GM12875 (cell line): ENCODE results near the gene ARHGEF6.
"Not testable (repeated sequence)": the region's sequence is repeated elsewhere in the genome, so short reads cannot be mapped to it uniquely, and the experiment has no call there.

Experiments
- H3K4me3 ChIP-seq: one replicate; pipeline ENCODE4 v1.5.1; 2011; ENCODE audit warnings: low read depth, low read length, control low read depth
- TF ChIP-seq, protein P1 (sequence below): IDR thresholded peaks from 2 replicates; pipeline ENCODE4 v1.5.1; 2011; ENCODE audit warnings: low read depth, mild to moderate bottlenecking, control low read depth, inconsistent platforms, low read length, moderate library complexity, borderline replicate concordance; ENCODE audit not compliant: insufficient read depth

The ARHGEF6 gene

DNA sequence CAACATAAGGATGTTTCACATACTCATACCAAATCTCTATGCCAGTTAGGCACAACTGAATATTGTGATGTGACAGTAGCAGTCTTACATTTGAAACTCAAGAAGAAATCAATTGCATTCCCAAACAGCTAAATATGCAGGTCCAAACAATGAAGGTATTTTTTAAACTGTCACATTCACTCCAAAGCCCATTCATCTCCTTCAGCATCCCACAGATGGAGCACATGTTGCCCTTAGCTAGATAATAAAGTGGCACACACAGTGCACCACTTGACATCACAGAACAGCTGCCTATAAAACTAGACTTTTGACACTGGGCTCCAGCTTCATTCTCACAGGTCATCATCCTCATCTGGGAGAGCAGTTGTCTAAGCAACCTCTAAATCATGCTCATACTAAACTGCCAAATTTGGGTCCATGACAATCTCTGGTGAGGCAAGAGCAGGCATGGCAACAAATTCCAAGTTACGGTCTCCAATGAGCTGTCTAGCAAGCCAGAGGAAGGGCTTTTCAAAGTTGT lies 26.2 kb upstream of the ARHGEF6 start:
- TF ChIP-seq, protein P1, sequence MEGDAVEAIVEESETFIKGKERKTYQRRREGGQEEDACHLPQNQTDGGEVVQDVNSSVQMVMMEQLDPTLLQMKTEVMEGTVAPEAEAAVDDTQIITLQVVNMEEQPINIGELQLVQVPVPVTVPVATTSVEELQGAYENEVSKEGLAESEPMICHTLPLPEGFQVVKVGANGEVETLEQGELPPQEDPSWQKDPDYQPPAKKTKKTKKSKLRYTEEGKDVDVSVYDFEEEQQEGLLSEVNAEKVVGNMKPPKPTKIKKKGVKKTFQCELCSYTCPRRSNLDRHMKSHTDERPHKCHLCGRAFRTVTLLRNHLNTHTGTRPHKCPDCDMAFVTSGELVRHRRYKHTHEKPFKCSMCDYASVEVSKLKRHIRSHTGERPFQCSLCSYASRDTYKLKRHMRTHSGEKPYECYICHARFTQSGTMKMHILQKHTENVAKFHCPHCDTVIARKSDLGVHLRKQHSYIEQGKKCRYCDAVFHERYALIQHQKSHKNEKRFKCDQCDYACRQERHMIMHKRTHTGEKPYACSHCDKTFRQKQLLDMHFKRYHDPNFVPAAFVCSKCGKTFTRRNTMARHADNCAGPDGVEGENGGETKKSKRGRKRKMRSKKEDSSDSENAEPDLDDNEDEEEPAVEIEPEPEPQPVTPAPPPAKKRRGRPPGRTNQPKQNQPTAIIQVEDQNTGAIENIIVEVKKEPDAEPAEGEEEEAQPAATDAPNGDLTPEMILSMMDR, result no peak
- no peak overlapping the region for H3K4me3 ChIP-seq

- TF ChIP-seq, protein P1, result no peak
- H3K4me3 ChIP-seq, result no peak overlapping the region
Observed at GRCh38 chrX:136802515-136802914, 21.8 kb upstream of the ARHGEF6 start.

- TF ChIP-seq, protein P1, result no peak
- no peak overlapping the region for H3K4me3 ChIP-seq
Observed at GRCh38 chrX:136797787-136798186, 17.1 kb upstream of the ARHGEF6 start.

GRCh38 chrX:136795132-136795531 lies 14.4 kb upstream of the ARHGEF6 start:
- H3K4me3 ChIP-seq, result not testable (repeated sequence)

DNA sequence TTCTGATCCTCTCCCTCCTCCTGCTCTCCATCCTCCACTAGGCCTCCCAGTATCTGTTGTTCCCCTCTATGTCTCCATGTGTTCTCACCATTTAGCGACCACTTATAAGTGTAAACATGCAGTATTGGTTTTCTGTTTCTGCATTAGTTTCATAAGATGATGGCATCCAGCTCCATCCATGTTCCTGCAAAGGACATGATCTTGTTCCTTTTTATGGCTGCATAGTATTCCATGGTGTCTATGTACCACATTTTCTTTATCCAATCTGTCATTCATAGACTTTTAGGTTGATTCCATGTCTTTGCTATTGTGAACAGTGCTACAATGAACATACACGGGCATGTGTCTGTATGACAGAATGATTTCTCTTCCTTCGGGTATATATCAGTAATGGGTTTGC lies 13.9 kb upstream of the ARHGEF6 start:
- H3K4me3 ChIP-seq, result not testable (repeated sequence)

- H3K4me3 ChIP-seq, result no peak overlapping the region
- TF ChIP-seq, protein P1, result no peak
Observed at GRCh38 chrX:136794080-136794479, 13.3 kb upstream of the ARHGEF6 start.

- TF ChIP-seq, protein P1, result no peak
- no peak overlapping the region for H3K4me3 ChIP-seq
Observed at GRCh38 chrX:136789856-136790255, 9.1 kb upstream of the ARHGEF6 start.

DNA sequence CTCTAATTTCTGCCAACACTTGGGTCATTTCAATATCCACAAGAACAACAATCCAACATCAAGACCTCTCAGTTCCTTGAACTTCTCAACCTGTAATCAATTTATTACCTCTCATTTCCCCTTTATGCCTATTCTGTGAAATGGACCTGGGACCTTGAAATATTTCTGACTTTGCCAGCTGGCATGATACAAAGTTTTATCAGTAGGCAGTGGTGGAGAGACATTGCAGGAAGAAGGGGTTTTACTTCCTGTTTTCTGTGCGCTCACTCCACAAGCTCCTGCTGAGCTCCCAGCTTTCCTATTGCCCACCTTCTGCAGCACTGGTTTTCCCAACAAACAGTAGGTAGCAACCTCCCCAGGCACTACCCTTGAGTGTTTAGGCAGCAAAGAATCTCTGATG lies 3.5 kb upstream of the ARHGEF6 start:
- TF ChIP-seq, protein P1, result no peak
- no peak overlapping the region for H3K4me3 ChIP-seq
